K562 (cell line): ENCODE data around the gene TNIP1.

Source experiments
- CBX8 ChIP-seq: fragments of 200-600 bp; sonication (generic); IDR thresholded peaks from 2 replicates; pipeline ENCODE4 v1.6.1; 2012; ENCODE audit warnings: borderline replicate concordance, mixed run types, low read depth, mild to moderate bottlenecking, moderate library complexity, mixed read lengths, low read length, control low read depth, inconsistent platforms; ENCODE audit not compliant: poor library complexity, severe bottlenecking; ENCODE audit errors: extremely low read depth
- CHD4 ChIP-seq: fragments of 200-600 bp; sonication (generic); IDR thresholded peaks from 3 replicates; pipeline ENCODE4 v1.6.1; 2012; ENCODE audit warnings: low read depth, mild to moderate bottlenecking, mixed read lengths, low read length, inconsistent platforms; ENCODE audit not compliant: insufficient read depth, insufficient replicate concordance, poor library complexity, severe bottlenecking
- FOXA3 ChIP-seq, 2 experiments: fragments of 450-650 bp in 1 of 2; sonication (generic) in 1 of 2; formaldehyde crosslinking; IDR thresholded peaks in 1 of 2; conservative IDR thresholded peaks in 1 of 2; 2 replicates each; pipeline versions ENCODE4 v1.4.0 to v1.8.0; 2020 to 2022; ENCODE audit warnings: mild to moderate bottlenecking in 2 of 2, missing genetic modification reagents in 1 of 2
- MTA2 ChIP-seq: fragments of 450-650 bp; IDR thresholded peaks from 2 replicates; pipeline ENCODE4 v1.6.1; 2016; ENCODE audit warnings: low read depth
- TF ChIP-seq, protein P1 (sequence below), 3 experiments: IDR thresholded peaks in 2 of 3; conservative IDR thresholded peaks in 1 of 3; 2 replicates each; pipeline ENCODE4 v1.5.1; 2011 to 2012; ENCODE audit warnings: low read length in 3 of 3, mild to moderate bottlenecking in 3 of 3, control low read depth in 2 of 3, improper control_type of control experiment in 1 of 3, inconsistent platforms in 1 of 3, low read depth in 1 of 3, mixed read lengths in 1 of 3, moderate library complexity in 1 of 3; ENCODE audit not compliant: insufficient read depth in 2 of 3

- TF ChIP-seq FOXA3 (CRISPR knock-in tag; conservative IDR thresholded peaks at IDR 0.05 in 1 of 2, IDR thresholded peaks at IDR 0.05 in 1 of 2), result no peak
- no peak for TF ChIP-seq CHD4
- TF ChIP-seq, protein P1, sequence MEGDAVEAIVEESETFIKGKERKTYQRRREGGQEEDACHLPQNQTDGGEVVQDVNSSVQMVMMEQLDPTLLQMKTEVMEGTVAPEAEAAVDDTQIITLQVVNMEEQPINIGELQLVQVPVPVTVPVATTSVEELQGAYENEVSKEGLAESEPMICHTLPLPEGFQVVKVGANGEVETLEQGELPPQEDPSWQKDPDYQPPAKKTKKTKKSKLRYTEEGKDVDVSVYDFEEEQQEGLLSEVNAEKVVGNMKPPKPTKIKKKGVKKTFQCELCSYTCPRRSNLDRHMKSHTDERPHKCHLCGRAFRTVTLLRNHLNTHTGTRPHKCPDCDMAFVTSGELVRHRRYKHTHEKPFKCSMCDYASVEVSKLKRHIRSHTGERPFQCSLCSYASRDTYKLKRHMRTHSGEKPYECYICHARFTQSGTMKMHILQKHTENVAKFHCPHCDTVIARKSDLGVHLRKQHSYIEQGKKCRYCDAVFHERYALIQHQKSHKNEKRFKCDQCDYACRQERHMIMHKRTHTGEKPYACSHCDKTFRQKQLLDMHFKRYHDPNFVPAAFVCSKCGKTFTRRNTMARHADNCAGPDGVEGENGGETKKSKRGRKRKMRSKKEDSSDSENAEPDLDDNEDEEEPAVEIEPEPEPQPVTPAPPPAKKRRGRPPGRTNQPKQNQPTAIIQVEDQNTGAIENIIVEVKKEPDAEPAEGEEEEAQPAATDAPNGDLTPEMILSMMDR (IDR thresholded peaks at IDR 0.05 in 2 of 3, conservative IDR thresholded peaks at IDR 0.05 in 1 of 3; ENCODE audit: insufficient read depth in 2 of 3, low read depth in 1 of 3, low read length in 3 of 3), result no peak
- TF ChIP-seq MTA2, result no peak
- no peak for TF ChIP-seq CBX8
Observed at GRCh38 chr5:151078490-151079262, 2.2 kb downstream of the TNIP1 start.
